ENCODE data around the gene ELF2. TPM values are rescaled to one million over a fixed set of nuclear protein-coding genes. Genes with fewer than 3 reads are reported as not detected.
"Not testable (repeated sequence)": the region's sequence is repeated elsewhere in the genome, so short reads cannot be mapped to it uniquely, and the experiment has no call there.

The ELF2 gene
- polyA plus RNA-seq, 3 donors: 14.0 to 34.3 (median 18.9) TPM

- H3K27me3 Mint-ChIP-seq (ENCODE audit: low read depth in 3 of 3): peaks cover 0 to 2% (median 0%) of the 10 kb centered on the region in 3 donors
- Histone ChIP-seq H3K36me3 (replicated peaks in 1 of 2; ENCODE audit: control insufficient read depth in 1 of 2, insufficient read depth in 2 of 2, low read length in 2 of 2) (peaks cover 21 to 76% of the 10 kb centered on the region in 2 donors), H3K4me2 (replicated peaks; ENCODE audit: extremely low read depth, low read length, poor library complexity, severe bottlenecking) (no peak overlapping the region), H3K4me3 (replicated peaks in 1 of 3; ENCODE audit: low read depth in 2 of 3, low read length in 3 of 3) (no peak overlapping the region), H4K20me1 (ENCODE audit: insufficient read depth, low read length) (peaks cover 14% of the 10 kb centered on the region), H3K9ac (ENCODE audit: insufficient read depth, low read length, poor library complexity, severe bottlenecking) (no peak overlapping the region), H3K27me3 (ENCODE audit: control insufficient read depth in 2 of 2, insufficient read depth in 2 of 2, low read length in 2 of 2) (no peaks in the 10 kb centered on the region), H3K9me3 (replicated peaks in 1 of 2; ENCODE audit: control insufficient read depth in 1 of 2, insufficient read depth in 1 of 2, low read length in 2 of 2) (no peaks in the 10 kb centered on the region), H3K27ac (ENCODE audit: low read depth in 1 of 2, low read length in 2 of 2) (no peak overlapping the region), H2AFZ (ENCODE audit: insufficient read depth, low read depth, low read length, poor library complexity, severe bottlenecking) (no peak overlapping the region), H3K79me2 (ENCODE audit: insufficient read depth, low read length) (no peaks in the 10 kb centered on the region), H3K4me1 (ENCODE audit: control insufficient read depth in 1 of 2, insufficient read depth in 2 of 2, low read length in 2 of 2) (no peaks in the 10 kb centered on the region)
- peaks cover 0 to 1% (median 0%) of the 10 kb centered on the region in 7 donors for H3K9me3 Mint-ChIP-seq
- H3K4me3 Mint-ChIP-seq: no peak overlapping the region
- peaks cover 35 to 72% of the 10 kb centered on the region in 2 donors for H3K36me3 Mint-ChIP-seq
- H3K27ac Mint-ChIP-seq: no peak overlapping the region
- no peak for DNase-seq
- intact Hi-C loops (cut with micrococcal nuclease): no loop called here
- WGBS (ENCODE audit: insufficient coverage): 97% methylated on average over 29 of the region's 44 CpGs
- no peak for TF ChIP-seq CTCF (IDR thresholded peaks at IDR 0.05)
- no peaks in the 10 kb centered on the region for H3K4me1 Mint-ChIP-seq
These were observed 61.8 kb downstream of the ELF2 start for GRCh38 chr4:139115226-139115625.

GRCh38 chr4:139114795-139115194, 62.2 kb downstream of the ELF2 start:
- H4K20me1 ChIP-seq (ENCODE audit: insufficient read depth, low read length); H3K27ac ChIP-seq (ENCODE audit: low read depth in 1 of 2, low read length in 2 of 2); H3K4me3 Mint-ChIP-seq; H3K9ac ChIP-seq (ENCODE audit: insufficient read depth, low read length, poor library complexity, severe bottlenecking); DNase-seq; H3K4me2 ChIP-seq (replicated peaks; ENCODE audit: extremely low read depth, low read length, poor library complexity, severe bottlenecking); H2AFZ ChIP-seq (ENCODE audit: insufficient read depth, low read depth, low read length, poor library complexity, severe bottlenecking); intact Hi-C loops (cut with micrococcal nuclease); H3K4me1 ChIP-seq (ENCODE audit: control insufficient read depth in 1 of 2, insufficient read depth in 2 of 2, low read length in 2 of 2); H3K9me3 Mint-ChIP-seq; H3K9me3 ChIP-seq (replicated peaks in 1 of 2; ENCODE audit: control insufficient read depth in 1 of 2, insufficient read depth in 1 of 2, low read length in 2 of 2); H3K27ac Mint-ChIP-seq; H3K4me1 Mint-ChIP-seq; H3K27me3 ChIP-seq (ENCODE audit: control insufficient read depth in 2 of 2, insufficient read depth in 2 of 2, low read length in 2 of 2); H3K27me3 Mint-ChIP-seq (ENCODE audit: low read depth in 3 of 3); H3K79me2 ChIP-seq (ENCODE audit: insufficient read depth, low read length); H3K4me3 ChIP-seq (replicated peaks in 1 of 3; ENCODE audit: low read depth in 2 of 3, low read length in 3 of 3): not testable (repeated sequence)
- 99% methylated on average over 13 of the region's 18 CpGs for WGBS (ENCODE audit: insufficient coverage)
- peaks cover 33 to 68% of the 10 kb centered on the region in 2 donors for H3K36me3 Mint-ChIP-seq
- peaks cover 21 to 72% of the 10 kb centered on the region in 2 donors for H3K36me3 ChIP-seq (replicated peaks in 1 of 2; ENCODE audit: control insufficient read depth in 1 of 2, insufficient read depth in 2 of 2, low read length in 2 of 2)
